Measurements from ENCODE around the gene SPOP.

DNA sequence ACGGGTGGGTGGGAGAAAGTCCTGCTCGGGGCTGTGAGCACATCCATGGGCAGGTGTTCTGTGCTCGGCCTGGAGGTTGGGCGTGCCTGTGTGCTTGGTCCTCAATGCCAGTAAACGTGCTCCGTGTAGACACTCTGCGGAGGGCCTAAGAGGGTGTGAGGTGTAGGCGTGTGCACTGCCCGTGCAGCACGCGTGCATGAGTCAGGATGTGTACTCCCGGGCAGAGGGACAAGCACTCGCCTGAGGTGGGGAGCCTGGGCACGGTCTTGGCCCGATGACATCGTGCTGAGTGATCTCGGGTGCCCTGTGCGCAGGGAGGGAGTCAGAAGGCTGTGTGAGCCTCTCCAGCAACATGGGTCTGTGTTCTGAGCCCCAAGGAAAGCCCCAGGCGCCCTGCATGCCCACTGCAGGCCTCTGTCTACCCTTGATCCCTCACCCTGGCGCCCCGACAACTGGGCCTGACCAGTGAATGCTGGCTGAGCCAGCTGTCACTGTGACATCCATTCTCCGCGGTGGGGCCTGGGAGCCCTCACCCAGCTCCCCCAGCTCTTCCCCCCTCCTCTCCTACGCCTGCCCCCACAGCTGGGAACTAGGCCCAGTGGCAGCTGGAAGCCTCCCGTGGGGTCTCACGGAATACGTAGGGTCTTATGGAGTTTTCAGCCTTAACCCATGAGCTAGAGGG, 125.7 kb downstream of the SPOP start:
- TF ChIP-seq POLR2AphosphoS5 (IDR thresholded peaks at IDR 0.05; ENCODE audit: low read depth, low read length): no peak
- no peak for TF ChIP-seq TAF1 (IDR thresholded peaks at IDR 0.05; ENCODE audit: borderline replicate concordance, insufficient read depth, low read length)
- no peak for TF ChIP-seq REST (IDR thresholded peaks at IDR 0.05; ENCODE audit: insufficient read depth in 1 of 2, low read depth in 2 of 2, low read length in 2 of 2)
